ENCODE measurements around the gene CHD5.

The CHD5 gene

GRCh38 chr1:6152181-6152580 lies 27.9 kb downstream of the CHD5 start:
- Histone ChIP-seq H3K4me3 (ENCODE audit: low read depth in 1 of 2, low read length in 2 of 2) (no peak overlapping the region), H3K36me3 (ENCODE audit: insufficient read depth, low read length) (no peaks in the 10 kb centered on the region), H3K27ac (ENCODE audit: low read length) (no peak overlapping the region), H3K27me3 (ENCODE audit: insufficient read depth, low read length, poor library complexity) (no peaks in the 10 kb centered on the region), H3K9ac (ENCODE audit: low read depth, low read length) (no peak overlapping the region), H3K9me3 (ENCODE audit: insufficient read depth, low read length, severe bottlenecking) (no peaks in the 10 kb centered on the region), H3K4me1 (ENCODE audit: insufficient read depth, low read length) (no peaks in the 10 kb centered on the region), H2AFZ (ENCODE audit: low read depth, low read length) (no peak overlapping the region), H4K20me1 (ENCODE audit: insufficient read depth, low read length) (peaks cover 6% of the 10 kb centered on the region; the same call in 1 of the 2 replicates), H3K4me2 (ENCODE audit: insufficient read depth, low read length) (no peak overlapping the region), H3K79me2 (ENCODE audit: insufficient read depth, low read length) (no peaks in the 10 kb centered on the region)
- no peak for ATAC-seq (ENCODE audit: insufficient read depth, low read depth)
- DNase-seq, result no peak
- no peak for TF ChIP-seq EZH2 (IDR thresholded peaks at IDR 0.05; ENCODE audit: borderline replicate concordance, low read depth, low read length, severe bottlenecking)
- TF ChIP-seq CTCF (IDR thresholded peaks at IDR 0.05; ENCODE audit: borderline replicate concordance, extremely low read depth, low read length, poor library complexity, severe bottlenecking), result no peak

- Histone ChIP-seq H3K36me3 (ENCODE audit: insufficient read depth, low read length) (no peaks in the 10 kb centered on the region), H3K9ac (ENCODE audit: low read depth, low read length) (no peak overlapping the region), H3K4me1 (ENCODE audit: insufficient read depth, low read length) (no peaks in the 10 kb centered on the region), H3K4me3 (ENCODE audit: low read depth in 1 of 2, low read length in 2 of 2) (no peak overlapping the region), H4K20me1 (ENCODE audit: insufficient read depth, low read length) (no peaks in the 10 kb centered on the region; the same call in 1 of the 2 replicates), H2AFZ (ENCODE audit: low read depth, low read length) (no peak overlapping the region), H3K79me2 (ENCODE audit: insufficient read depth, low read length) (no peaks in the 10 kb centered on the region), H3K4me2 (ENCODE audit: insufficient read depth, low read length) (no peak overlapping the region), H3K9me3 (ENCODE audit: insufficient read depth, low read length, severe bottlenecking) (no peaks in the 10 kb centered on the region), H3K27me3 (ENCODE audit: insufficient read depth, low read length, poor library complexity) (no peaks in the 10 kb centered on the region), H3K27ac (ENCODE audit: low read length) (no peak overlapping the region)
- DNase-seq (no peak), ATAC-seq (ENCODE audit: insufficient read depth, low read depth) (no peak)
- TF ChIP-seq EZH2 (IDR thresholded peaks at IDR 0.05; ENCODE audit: borderline replicate concordance, low read depth, low read length, severe bottlenecking) (no peak), CTCF (IDR thresholded peaks at IDR 0.05; ENCODE audit: borderline replicate concordance, extremely low read depth, low read length, poor library complexity, severe bottlenecking) (no peak)
Observed at GRCh38 chr1:6151291-6151822, 28.8 kb downstream of the CHD5 start.

GRCh38 chr1:6150006-6150938 lies 29.8 kb downstream of the CHD5 start:
- H3K79me2 ChIP-seq (ENCODE audit: insufficient read depth, low read length), result no peaks in the 10 kb centered on the region
- H3K9ac ChIP-seq (ENCODE audit: low read depth, low read length), result no peak overlapping the region
- H3K27ac ChIP-seq (ENCODE audit: low read length), result no peak overlapping the region
- no peaks in the 10 kb centered on the region for H3K36me3 ChIP-seq (ENCODE audit: insufficient read depth, low read length)
- H4K20me1 ChIP-seq (ENCODE audit: insufficient read depth, low read length), result no peaks in the 10 kb centered on the region; the same call in 1 of the 2 replicates
- no peak for ATAC-seq (ENCODE audit: insufficient read depth, low read depth)
- no peaks in the 10 kb centered on the region for H3K4me1 ChIP-seq (ENCODE audit: insufficient read depth, low read length)
- no peak overlapping the region for H2AFZ ChIP-seq (ENCODE audit: low read depth, low read length)
- no peak overlapping the region for H3K4me3 ChIP-seq (ENCODE audit: low read depth in 1 of 2, low read length in 2 of 2)
- no peaks in the 10 kb centered on the region for H3K9me3 ChIP-seq (ENCODE audit: insufficient read depth, low read length, severe bottlenecking)
- H3K4me2 ChIP-seq (ENCODE audit: insufficient read depth, low read length), result no peak overlapping the region
- TF ChIP-seq CTCF (IDR thresholded peaks at IDR 0.05; ENCODE audit: borderline replicate concordance, extremely low read depth, low read length, poor library complexity, severe bottlenecking) (no peak), EZH2 (IDR thresholded peaks at IDR 0.05; ENCODE audit: borderline replicate concordance, low read depth, low read length, severe bottlenecking) (no peak)
- no peaks in the 10 kb centered on the region for H3K27me3 ChIP-seq (ENCODE audit: insufficient read depth, low read length, poor library complexity)
- no peak for DNase-seq

All from DND-41 (cell line).